SU-DHL-6 (cell line): ENCODE data around the gene NTM.

Experiments
- EZH2phosphoT487 ChIP-seq: fragments of 200-600 bp; sonication (generic), shearing (Covaris generic); conservative IDR thresholded peaks from 2 replicates; pipeline ENCODE4 v1.6.1; 2018; ENCODE audit warnings: mild to moderate bottlenecking, antibody characterized with exemption, low read length, moderate library complexity, mixed read lengths
- TF ChIP-seq, protein P1 (sequence below): fragments of 200-600 bp; sonication (generic); IDR thresholded peaks from one replicate; pipeline ENCODE4 v1.5.1; 2017; ENCODE audit warnings: antibody characterized with exemption, mild to moderate bottlenecking, low read length, moderate library complexity; ENCODE audit not compliant: insufficient read depth, poor library complexity, severe bottlenecking

DNA sequence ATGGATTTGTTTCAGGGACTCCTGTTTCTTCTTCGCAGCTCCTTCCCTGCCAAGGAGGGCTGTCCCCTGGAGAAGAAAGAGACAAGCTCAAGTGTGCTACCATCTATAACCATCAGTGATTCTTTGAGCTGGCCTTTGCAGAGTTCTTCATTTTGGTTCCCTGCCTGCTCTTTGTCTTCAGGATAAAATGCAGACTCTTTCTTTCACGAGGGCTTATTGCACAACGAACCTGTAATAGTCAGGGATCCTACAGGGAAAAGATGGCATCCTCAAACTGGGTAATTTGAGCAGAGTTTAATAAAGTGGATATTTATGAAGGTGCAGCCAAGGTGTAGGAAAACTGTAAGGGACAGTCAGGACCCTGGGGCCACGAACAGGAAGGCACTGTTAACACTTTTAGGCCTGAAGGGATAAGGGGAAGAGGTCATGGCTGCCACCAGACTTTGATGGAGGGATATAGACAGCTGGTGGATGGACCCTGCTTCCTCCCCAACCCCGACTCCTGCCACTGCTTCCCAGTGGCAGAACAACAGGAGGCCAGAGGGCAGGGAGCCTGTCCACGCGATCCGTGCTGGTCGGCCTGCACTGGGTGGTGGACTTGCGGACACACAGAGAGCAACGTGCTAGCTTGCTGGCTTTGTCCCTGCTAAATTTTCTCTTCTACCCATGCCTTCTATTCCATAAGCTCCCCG, 767.0 kb downstream of the NTM start:
- TF ChIP-seq, protein P1, sequence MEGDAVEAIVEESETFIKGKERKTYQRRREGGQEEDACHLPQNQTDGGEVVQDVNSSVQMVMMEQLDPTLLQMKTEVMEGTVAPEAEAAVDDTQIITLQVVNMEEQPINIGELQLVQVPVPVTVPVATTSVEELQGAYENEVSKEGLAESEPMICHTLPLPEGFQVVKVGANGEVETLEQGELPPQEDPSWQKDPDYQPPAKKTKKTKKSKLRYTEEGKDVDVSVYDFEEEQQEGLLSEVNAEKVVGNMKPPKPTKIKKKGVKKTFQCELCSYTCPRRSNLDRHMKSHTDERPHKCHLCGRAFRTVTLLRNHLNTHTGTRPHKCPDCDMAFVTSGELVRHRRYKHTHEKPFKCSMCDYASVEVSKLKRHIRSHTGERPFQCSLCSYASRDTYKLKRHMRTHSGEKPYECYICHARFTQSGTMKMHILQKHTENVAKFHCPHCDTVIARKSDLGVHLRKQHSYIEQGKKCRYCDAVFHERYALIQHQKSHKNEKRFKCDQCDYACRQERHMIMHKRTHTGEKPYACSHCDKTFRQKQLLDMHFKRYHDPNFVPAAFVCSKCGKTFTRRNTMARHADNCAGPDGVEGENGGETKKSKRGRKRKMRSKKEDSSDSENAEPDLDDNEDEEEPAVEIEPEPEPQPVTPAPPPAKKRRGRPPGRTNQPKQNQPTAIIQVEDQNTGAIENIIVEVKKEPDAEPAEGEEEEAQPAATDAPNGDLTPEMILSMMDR = no peak
- no peak for TF ChIP-seq EZH2phosphoT487
